HUES64 (cell line): ENCODE measurements around the gene C3orf85. TPM values are rescaled to one million over a fixed set of nuclear protein-coding genes. Genes with fewer than 3 reads are reported as not detected.

Source experiments
- H3K27ac ChIP-seq: 2 replicates; pipeline ENCODE4 v1.7.0; 2013; ENCODE audit warnings: low read depth, low read length, inconsistent platforms
- H3K27me3 ChIP-seq: 2 replicates; pipeline ENCODE4 v1.6.1; 2013; ENCODE audit warnings: mild to moderate bottlenecking, low read length; ENCODE audit not compliant: insufficient read depth
- H3K36me3 ChIP-seq: 2 replicates; pipeline ENCODE4 v1.6.1; 2013; ENCODE audit warnings: mild to moderate bottlenecking, low read length; ENCODE audit not compliant: insufficient read depth
- H3K4me1 ChIP-seq: 2 replicates; pipeline ENCODE4 v1.6.1; 2013; ENCODE audit warnings: mild to moderate bottlenecking, low read length, moderate library complexity; ENCODE audit not compliant: insufficient read depth
- H3K4me3 ChIP-seq: 2 replicates; pipeline ENCODE4 v1.5.1; 2013; ENCODE audit warnings: mild to moderate bottlenecking, low read length, moderate library complexity
- H3K9ac ChIP-seq: 2 replicates; pipeline ENCODE4 v1.6.1; 2013; ENCODE audit warnings: mild to moderate bottlenecking, low read depth, low read length
- H3K9me3 ChIP-seq: 2 replicates; pipeline ENCODE4 v1.6.1; 2013; ENCODE audit warnings: low read depth, low read length; ENCODE audit not compliant: insufficient read depth
- WGBS: fragments of 150-250, 120-280 bp; methylation state at CpG from one replicate; pipeline ENCODE4 v1.1.7; 2013; ENCODE audit warnings: missing lambda C conversion rate; 5-methylcytosine and 5-hydroxymethylcytosine counted together
- polyA plus RNA-seq, 2 experiments: library from polyadenylated mRNA; stranded (reverse); fragments of 50-300 nt; gene quantifications; one replicate each; pipeline ENCODE4 v1.2.3, GENCODE V29; 2013

The C3orf85 gene, protein sequence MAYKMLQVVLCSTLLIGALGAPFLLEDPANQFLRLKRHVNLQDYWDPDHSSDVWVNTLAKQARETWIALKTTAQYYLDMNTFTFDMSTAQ
- not detected for polyA plus RNA-seq (2013, experiment 1 of 2)
- polyA plus RNA-seq (2013, experiment 2 of 2): not detected

DNA sequence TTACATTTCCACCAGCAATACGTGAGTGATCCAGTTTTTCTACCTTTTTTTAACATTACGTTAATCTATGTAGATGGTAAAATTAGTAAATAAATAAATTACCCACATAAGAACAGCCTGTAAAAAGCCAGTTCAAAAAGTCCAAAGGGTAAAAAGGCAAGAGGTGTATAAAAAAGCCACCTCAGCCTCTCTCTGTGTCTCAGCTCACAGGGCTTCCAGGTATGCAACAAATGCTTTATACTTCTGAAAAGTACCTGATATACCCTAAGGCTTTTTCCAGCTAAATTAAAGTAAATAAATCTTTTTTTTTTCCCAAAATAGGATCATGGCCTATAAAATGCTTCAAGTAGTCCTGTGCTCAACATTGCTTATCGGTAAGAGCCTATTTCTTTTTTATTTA lies at the start of gene C3orf85:
TSS of gene C3orf85 (plus strand) at position 197 of the 400 bp plus-strand sequence. CDS start at position 326, 129 bp downstream.
- H3K9me3 ChIP-seq: no peaks in the 10 kb centered on the region
- WGBS: 92% methylated on average over 1 of the region's 3 CpGs
- H3K27ac ChIP-seq: no peak within 1 kb of the TSS
- H3K27me3 ChIP-seq: no peaks in the 10 kb centered on the region
- H3K36me3 ChIP-seq: no peaks in the 10 kb centered on the region
- no peak within 1 kb of the TSS for H3K4me3 ChIP-seq
- H3K9ac ChIP-seq: no peak within 1 kb of the TSS
- H3K4me1 ChIP-seq: no peaks in the 10 kb centered on the region

DNA sequence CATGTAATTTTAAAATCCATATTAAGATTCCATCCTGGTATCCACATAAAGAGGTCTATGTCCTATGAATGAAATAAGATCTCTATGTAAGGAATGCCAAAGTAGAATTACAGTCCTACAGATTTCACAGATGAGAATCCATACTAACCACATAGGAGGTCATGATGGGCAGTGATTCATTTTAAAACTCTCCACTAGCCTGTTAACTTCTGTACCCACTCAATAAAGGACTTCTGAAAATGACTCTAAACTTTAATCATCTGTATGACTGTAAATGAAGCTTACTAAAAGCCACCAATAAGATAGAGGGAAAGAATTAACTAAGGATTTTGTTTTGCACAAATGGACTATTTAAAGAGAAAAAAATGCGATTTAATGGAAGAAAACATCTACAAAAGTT lies 47.3 kb upstream of the C3orf85 start:
- Histone ChIP-seq H3K27ac (no peak overlapping the region), H3K27me3 (no peaks in the 10 kb centered on the region), H3K9ac (no peak overlapping the region), H3K36me3 (no peaks in the 10 kb centered on the region), H3K4me3 (no peak overlapping the region), H3K9me3 (no peaks in the 10 kb centered on the region), H3K4me1 (no peaks in the 10 kb centered on the region)
- no CpG with 5 or more reads among the region's 1 CpG for WGBS

DNA sequence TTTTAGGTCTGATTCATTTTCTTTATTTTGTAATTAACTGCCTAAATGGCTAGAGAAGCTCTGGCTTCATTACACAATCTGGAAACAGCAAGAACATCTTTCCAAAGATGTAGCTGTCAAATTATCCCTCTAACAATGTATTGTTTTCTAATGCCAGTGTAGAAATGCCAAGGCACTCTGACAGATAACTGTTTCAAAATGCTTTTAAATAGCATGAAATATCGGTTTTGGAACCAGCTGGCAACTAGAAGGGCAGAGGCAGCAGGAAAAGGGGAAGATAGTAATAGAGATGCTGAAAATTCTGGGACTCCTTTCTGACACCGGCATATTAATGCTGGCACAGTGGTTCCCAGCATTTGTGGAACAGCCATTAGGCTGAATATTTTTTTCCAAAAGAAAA lies 44.7 kb upstream of the C3orf85 start:
- Histone ChIP-seq H3K27me3 (no peaks in the 10 kb centered on the region), H3K9ac (no peak overlapping the region), H3K27ac (no peak overlapping the region), H3K4me3 (no peak overlapping the region), H3K4me1 (no peaks in the 10 kb centered on the region), H3K9me3 (no peaks in the 10 kb centered on the region), H3K36me3 (no peaks in the 10 kb centered on the region)
- WGBS: 48% methylated on average over 2 of the region's 2 CpGs

DNA sequence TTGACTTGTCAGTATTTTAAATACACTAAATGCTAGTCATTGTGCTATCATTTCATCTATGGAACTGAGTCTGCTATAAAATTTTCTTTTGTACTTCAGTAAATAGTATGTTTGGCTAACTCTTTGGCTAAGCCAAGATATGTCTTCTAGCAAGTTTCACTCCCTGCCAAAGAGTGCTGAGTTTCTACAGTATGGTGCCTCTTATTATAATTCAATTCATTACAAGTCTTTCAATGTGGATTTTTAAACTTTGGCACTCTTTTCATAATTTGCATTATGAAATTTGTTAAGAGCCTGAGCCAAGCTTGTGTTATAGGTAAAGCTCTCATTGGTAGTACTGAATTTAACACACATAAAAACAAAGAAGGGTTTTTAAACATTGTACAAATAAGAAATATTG lies 43.0 kb upstream of the C3orf85 start:
- Histone ChIP-seq H3K4me3 (no peak overlapping the region), H3K36me3 (no peaks in the 10 kb centered on the region), H3K9ac (no peak overlapping the region), H3K27me3 (no peaks in the 10 kb centered on the region), H3K27ac (no peak overlapping the region), H3K9me3 (no peaks in the 10 kb centered on the region), H3K4me1 (no peaks in the 10 kb centered on the region)

DNA sequence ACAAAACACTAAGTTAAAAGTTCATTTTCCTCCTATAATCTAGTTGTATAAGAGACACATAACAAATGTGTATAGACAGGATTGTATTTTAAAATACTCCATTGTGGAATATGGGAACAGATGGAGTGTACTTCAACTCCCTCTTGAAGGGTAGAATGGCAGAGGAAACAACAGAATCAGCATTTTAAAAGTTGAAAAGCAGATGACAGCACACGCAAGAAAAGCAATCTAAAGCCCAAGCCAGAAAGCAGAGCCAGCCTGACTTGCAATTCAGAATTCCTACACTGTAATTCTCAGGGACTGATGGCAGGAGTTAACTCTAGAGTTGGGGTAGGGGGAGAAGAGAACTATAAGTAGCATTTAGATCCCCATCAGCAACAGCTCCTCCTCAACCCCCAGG lies 41.4 kb upstream of the C3orf85 start:
- 79% methylated on average over 1 of the region's 1 CpG for WGBS
- no peaks in the 10 kb centered on the region for H3K4me1 ChIP-seq
- H3K27me3 ChIP-seq: no peaks in the 10 kb centered on the region
- H3K27ac ChIP-seq: no peak overlapping the region
- no peaks in the 10 kb centered on the region for H3K36me3 ChIP-seq
- H3K4me3 ChIP-seq: no peak overlapping the region
- no peak overlapping the region for H3K9ac ChIP-seq
- no peaks in the 10 kb centered on the region for H3K9me3 ChIP-seq

DNA sequence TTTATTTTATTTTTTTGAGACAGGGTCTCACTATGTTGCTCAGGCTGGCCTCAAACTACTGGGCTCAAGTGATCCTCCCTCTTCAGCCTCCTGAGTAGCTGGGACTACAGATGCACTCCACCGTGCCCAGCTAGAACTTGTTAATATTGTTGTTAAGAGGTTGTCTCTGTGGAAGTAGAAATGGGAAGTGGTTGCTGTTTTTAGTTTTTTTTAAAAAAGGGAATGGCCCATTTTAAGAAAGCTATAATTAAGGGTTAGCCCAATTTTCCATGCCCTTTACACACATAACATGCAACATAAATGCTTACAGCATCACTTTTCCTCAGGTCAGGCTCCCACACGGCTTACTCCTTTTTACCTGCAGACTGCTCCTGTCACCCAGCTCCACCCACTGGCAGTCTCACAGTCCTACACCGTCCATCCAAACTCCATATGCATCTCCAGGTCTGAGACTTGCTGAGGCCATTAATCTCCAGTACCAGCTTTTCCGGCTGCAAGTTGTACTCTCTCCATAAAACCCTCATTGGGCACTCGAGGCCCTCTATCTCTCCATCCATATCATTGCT lies 38.4 kb upstream of the C3orf85 start:
- Histone ChIP-seq H3K4me1 (0 out of 2 replicates have a peak, but pooled peaks cover 2% of the 10 kb centered on the region), H3K9me3 (no peaks in the 10 kb centered on the region), H3K4me3 (no peak overlapping the region), H3K36me3 (no peaks in the 10 kb centered on the region), H3K27ac (no peak overlapping the region), H3K27me3 (no peaks in the 10 kb centered on the region), H3K9ac (no peak overlapping the region)
- 65% methylated on average over 5 of the region's 5 CpGs for WGBS

DNA sequence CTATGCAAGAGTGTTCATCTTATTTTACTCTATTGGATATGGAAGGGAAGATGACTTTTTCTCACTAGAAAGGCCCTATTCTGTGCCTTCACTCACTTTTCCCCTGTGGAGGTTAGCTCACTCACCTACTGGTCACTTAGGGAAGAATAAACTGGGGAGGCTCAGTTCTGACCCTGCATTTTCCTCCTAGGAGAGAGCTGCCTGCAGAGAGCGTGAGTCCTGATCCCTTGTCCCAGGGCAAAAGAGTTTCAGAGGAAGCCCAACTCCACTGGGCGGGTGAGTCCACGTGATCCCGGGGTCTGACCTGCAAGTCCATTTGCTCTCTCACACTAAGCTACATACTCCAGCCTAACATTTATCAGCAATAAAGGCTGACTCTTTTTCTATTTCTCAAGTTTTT lies 26.9 kb upstream of the C3orf85 start:
- Histone ChIP-seq H3K9ac (no peak overlapping the region), H3K27me3 (no peaks in the 10 kb centered on the region), H3K27ac (no peak overlapping the region), H3K36me3 (no peaks in the 10 kb centered on the region), H3K9me3 (no peaks in the 10 kb centered on the region), H3K4me3 (no peak overlapping the region), H3K4me1 (no peaks in the 10 kb centered on the region)
- 88% methylated on average over 4 of the region's 4 CpGs for WGBS

DNA sequence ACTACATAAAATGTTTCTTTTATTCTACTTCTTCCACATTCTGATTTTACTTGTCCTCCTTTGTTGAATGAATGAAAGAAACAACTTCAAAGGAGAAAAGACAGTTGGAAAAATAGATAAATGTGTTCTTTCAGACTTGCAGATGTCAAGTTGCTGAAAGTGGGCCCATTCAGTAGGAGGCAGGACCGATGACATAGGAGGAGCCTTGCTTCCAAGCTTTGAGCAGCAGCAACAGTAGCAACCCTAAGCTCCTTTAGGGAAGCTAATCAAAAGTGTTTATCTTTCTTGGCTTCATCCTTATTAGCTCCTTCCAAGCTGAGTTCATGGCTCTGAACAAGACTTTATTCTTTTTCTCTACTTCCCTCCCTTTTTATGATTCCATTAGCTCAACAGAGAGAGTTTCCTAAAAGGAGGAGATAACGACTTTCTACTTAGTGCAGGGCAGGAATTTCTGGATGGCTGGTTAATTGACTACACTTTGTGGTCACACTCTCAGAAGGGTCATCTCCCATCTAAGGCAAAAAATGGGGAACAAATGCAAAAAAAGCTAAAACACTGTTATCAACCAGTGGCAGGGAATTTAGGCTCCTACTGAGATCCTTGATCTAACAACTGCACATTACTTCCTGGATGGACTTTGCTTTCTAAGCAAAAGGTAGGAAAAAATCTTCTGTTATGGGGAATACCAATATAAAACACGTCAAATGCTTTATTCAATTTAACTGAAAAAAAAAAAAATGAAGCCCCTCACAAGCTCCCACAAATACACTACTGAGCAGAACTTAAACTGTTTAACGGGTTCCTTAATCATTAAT lies 23.4 kb upstream of the C3orf85 start:
- no peaks in the 10 kb centered on the region for H3K9me3 ChIP-seq
- H3K36me3 ChIP-seq: no peaks in the 10 kb centered on the region
- H3K9ac ChIP-seq: no peak overlapping the region
- H3K4me1 ChIP-seq: no peaks in the 10 kb centered on the region
- 91% methylated on average over 4 of the region's 4 CpGs for WGBS
- no peak overlapping the region for H3K27ac ChIP-seq
- no peaks in the 10 kb centered on the region for H3K27me3 ChIP-seq
- no peak overlapping the region for H3K4me3 ChIP-seq

DNA sequence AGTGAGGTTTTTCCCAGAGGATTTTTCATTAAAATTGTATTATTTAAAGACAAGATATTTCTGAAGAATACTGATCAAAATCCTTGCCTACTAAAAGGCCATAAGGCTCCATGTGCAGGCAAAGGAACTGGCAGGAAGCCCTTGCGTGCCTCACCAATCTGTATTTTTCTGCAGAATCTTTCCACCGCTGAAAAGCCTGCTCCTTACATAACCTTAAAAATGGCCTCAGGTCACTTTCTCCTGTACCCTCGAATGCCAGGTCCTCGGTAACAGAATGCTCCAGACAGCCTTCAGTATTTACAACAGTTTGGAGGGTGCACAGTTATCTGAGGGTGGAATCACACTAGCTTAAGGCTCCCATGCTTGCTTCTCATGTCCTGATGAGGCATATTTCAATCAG lies 21.8 kb upstream of the C3orf85 start:
- Histone ChIP-seq H3K27ac (no peak overlapping the region), H3K36me3 (no peaks in the 10 kb centered on the region), H3K9ac (no peak overlapping the region), H3K27me3 (no peaks in the 10 kb centered on the region), H3K4me1 (no peaks in the 10 kb centered on the region), H3K4me3 (no peak overlapping the region), H3K9me3 (no peaks in the 10 kb centered on the region)
- WGBS: 94% methylated on average over 4 of the region's 4 CpGs

DNA sequence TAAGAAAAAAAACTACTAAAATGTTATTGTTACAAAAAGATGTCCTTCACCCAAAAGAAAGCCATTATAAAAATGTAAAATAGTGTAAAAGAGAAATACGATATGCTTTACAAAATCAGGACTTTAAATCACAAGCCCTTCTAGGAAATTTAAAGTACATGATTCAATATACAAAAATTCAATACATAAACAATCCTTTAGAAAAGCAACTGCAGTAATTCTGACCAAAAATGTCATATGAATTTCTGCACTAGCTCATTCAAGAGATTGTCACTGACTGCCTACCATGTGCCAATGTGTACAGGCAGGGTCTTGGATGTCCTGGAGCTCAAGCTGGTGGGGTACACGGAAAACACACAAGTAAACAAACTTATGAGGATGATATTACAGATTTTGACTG lies 21.1 kb upstream of the C3orf85 start:
- Histone ChIP-seq H3K27ac (no peak overlapping the region), H3K4me3 (no peak overlapping the region), H3K9me3 (no peaks in the 10 kb centered on the region), H3K4me1 (no peaks in the 10 kb centered on the region), H3K9ac (no peak overlapping the region), H3K27me3 (no peaks in the 10 kb centered on the region), H3K36me3 (no peaks in the 10 kb centered on the region)
- WGBS: 100% methylated on average over 1 of the region's 2 CpGs

DNA sequence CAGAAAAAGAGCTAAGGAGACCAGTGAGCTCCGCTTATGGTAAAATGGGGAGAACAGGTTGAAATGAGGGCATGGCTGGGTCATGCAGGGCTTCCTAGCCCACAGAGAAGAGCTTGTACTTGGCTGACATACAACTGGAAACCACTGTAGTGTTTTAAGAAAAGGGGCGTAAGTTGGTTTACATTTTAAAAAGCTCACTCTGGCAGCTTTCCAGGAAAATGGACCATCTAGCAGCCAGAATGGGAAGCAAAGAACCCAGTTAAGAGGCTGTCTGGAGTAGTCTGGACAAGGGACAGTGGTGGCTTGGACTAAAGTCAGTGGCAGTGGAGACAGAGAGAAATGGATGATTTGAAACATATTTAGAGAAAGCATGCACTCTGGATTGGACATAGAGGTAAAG lies 20.5 kb upstream of the C3orf85 start:
- WGBS: 95% methylated on average over 2 of the region's 2 CpGs
- no peaks in the 10 kb centered on the region for H3K9me3 ChIP-seq
- no peak overlapping the region for H3K9ac ChIP-seq
- H3K4me1 ChIP-seq: no peaks in the 10 kb centered on the region
- H3K27me3 ChIP-seq: no peaks in the 10 kb centered on the region
- no peak overlapping the region for H3K4me3 ChIP-seq
- no peak overlapping the region for H3K27ac ChIP-seq
- H3K36me3 ChIP-seq: no peaks in the 10 kb centered on the region
